AG09309 (cell line): Measurements from ENCODE around the gene BRI3BP.

Experiments used
- DNase-seq: peaks from one replicate; pipeline ENCODE4 v3.0.0-alpha.2; 2010; ENCODE audit warnings: low read depth
- H3K4me3 ChIP-seq: 2 replicates; pipeline ENCODE4 v1.5.1; 2011; ENCODE audit warnings: mild to moderate bottlenecking, low read depth, low read length, moderate library complexity; ENCODE audit not compliant: control insufficient read depth
- CTCF ChIP-seq: IDR thresholded peaks from 2 replicates; pipeline ENCODE4 v1.5.1; 2011; ENCODE audit warnings: mild to moderate bottlenecking, low read depth, low read length, inconsistent platforms; ENCODE audit not compliant: insufficient read depth, control insufficient read depth; ENCODE audit errors: missing control alignments

Gene BRI3BP, protein sequence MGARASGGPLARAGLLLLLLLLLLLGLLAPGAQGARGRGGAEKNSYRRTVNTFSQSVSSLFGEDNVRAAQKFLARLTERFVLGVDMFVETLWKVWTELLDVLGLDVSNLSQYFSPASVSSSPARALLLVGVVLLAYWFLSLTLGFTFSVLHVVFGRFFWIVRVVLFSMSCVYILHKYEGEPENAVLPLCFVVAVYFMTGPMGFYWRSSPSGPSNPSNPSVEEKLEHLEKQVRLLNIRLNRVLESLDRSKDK

DNA sequence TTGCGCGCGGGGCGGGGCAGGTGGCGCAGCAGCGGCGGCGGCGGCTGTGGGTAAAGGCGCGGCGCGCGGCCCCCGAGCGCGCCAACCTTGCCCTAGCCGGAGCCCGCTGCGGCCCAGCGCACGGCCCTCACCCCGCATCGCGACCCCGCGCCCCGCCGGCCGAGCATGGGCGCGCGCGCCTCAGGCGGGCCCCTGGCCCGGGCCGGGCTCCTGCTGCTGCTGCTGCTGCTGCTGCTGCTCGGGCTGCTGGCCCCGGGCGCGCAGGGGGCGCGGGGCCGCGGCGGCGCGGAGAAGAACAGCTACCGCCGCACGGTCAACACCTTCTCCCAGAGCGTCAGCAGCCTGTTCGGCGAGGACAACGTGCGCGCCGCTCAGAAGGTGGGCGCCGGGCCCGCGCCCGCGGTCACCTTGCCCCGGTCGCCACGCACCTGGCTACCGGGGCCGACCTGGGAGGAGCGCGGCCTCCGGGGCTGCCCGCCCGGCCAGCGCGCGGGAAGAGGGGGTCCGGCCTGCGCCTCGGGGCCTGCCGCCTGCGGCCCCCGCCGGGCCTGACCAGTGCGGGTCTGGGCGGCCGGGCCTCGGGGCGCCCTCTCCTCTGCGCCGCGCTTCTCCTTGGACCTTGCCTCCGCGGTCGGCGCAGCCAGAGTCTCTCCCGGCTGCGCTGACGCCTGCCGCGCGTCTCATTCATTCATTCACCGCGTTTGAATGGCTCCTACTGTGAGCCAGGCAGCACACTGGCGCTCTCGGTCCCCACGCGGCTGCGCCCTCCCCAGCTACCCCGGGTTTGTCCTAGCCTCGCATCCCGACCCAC lies at the start of gene BRI3BP:
Gene BRI3BP (plus strand): TSS at position 20 of the 811 bp plus-strand sequence. CDS start 146 bp downstream, at position 166.
- TF ChIP-seq CTCF: no peak
- no peak for DNase-seq
- H3K4me3 ChIP-seq: peak within 1 kb of the TSS; percentile 57

DNA sequence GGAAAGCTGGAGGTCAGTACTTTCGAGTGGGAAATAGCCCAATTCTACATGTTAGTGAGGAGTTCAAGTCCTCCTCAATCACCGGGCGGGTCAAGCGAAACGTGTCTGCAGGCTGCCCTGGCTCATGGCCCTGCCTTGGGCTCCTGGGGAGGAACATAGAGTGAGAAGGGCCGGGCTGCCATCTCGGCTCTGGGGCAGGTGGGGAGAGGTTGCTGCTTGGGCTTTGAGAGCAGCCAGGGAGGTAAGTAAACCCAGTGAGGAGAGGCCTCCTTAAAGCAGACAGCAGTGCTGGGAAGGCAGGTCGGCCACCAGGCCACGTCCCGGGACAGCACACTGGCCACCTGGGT lies 47.0 kb upstream of the BRI3BP start:
- TF ChIP-seq CTCF: no peak
- H3K4me3 ChIP-seq: no peak overlapping the region
- no peak for DNase-seq

- no peak for DNase-seq
- TF ChIP-seq CTCF: no peak
- no peak overlapping the region for H3K4me3 ChIP-seq
Observed at GRCh38 chr12:124947013-124947412, 46.4 kb upstream of the BRI3BP start.

DNA sequence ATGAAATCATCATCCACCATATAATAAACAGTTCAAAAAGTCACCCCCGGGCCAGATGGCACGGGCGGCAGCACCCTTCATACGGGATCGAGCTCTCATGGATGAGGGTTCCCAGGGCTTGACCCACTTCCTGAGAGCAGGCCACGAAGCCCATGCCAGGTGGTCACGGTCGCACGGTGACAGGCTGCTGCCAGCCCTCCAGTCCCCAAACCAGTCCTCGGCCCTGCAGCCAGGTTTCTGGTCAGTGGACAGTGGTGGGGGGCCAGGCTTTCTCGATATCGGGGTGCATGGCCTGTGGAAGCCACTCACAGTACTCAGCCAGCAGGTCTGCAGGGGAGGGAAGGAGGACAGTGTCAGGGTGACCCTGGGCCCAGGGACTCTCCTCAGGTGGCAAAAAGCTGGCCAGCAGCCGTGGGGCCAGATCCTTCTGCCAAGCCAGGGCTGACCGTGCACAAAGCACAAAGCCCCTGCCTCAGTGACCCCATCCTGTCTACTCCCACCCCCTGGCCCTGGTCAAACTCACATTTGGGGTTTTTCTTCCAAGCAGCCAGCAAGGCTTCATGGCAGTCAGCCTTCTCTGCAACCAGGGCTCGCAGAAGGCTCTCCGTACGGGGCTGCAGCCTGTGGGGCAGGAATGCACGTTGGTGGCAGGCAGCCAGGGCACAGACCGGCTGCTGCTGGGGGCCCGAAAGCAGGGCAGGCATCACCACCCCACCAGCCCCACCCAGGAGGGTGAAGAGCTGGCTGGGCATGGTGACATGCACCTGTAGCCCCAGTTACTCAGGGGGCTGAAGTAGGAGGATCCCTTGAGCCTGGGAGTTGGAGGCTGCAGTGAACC lies 45.7 kb upstream of the BRI3BP start:
- no peak for DNase-seq
- TF ChIP-seq CTCF: no peak

GRCh38 chr12:124949066-124949465 lies 44.4 kb upstream of the BRI3BP start:
- TF ChIP-seq CTCF: no peak
- H3K4me3 ChIP-seq: no peak overlapping the region
- DNase-seq: no peak

More for the DNA sequence above, 45.7 kb upstream of the BRI3BP start:
- no peak overlapping the region for H3K4me3 ChIP-seq
